Peyer's patch (tissue), 4 donors: ENCODE results near the gene ADAP1. TPM values are rescaled to one million over a fixed set of nuclear protein-coding genes. Genes with fewer than 3 reads are reported as not detected.
A peak's percentile ranks its signal among the peaks of the same experiment; 100 is the strongest.

Experiments used
- DNase-seq, 3 donors: peaks; one replicate each; pipeline ENCODE4 v3.0.0-alpha.2; 2017 to 2019
- H3K27ac ChIP-seq, 4 donors: fragments of 200-600 bp; sonication (generic); one replicate each; pipeline ENCODE4 v1.5.1; 2016 to 2019
- H3K27me3 ChIP-seq, 2 donors: fragments of 200-600 bp; sonication (generic); one replicate each; pipeline ENCODE4 v1.5.1; 2019
- H3K36me3 ChIP-seq, 3 donors: fragments of 200-600 bp; sonication (generic); one replicate each; pipeline ENCODE4 v1.5.1; 2016 to 2019
- H3K4me1 ChIP-seq, 4 donors: fragments of 200-600 bp; sonication (generic); one replicate each; pipeline ENCODE4 v1.5.1; 2016 to 2019
- H3K4me3 ChIP-seq, 4 donors: fragments of 200-600 bp; sonication (generic); 1 replicate in 3 of 4; 2 replicates in 1 of 4; pipeline ENCODE4 v1.5.1; 2016 to 2019; ENCODE audit warnings: mild to moderate bottlenecking in 1 of 4
- H3K9me3 ChIP-seq, 4 donors: fragments of 200-600 bp; sonication (generic); one replicate each; pipeline ENCODE4 v1.5.1; 2016 to 2019; ENCODE audit warnings: mild to moderate bottlenecking in 1 of 4
- CTCF ChIP-seq, 6 experiments: fragments of 450-650 bp in 4 of 6; fragments of 200-600 bp in 2 of 6; sonication (generic) in 1 of 6; IDR thresholded peaks; one replicate each; pipeline ENCODE4 v1.5.1; 2017 to 2019; ENCODE audit warnings: antibody characterized with exemption in 6 of 6, mild to moderate bottlenecking in 3 of 6, moderate library complexity in 1 of 6
- POLR2A ChIP-seq, 2 donors: fragments of 450-650 bp; IDR thresholded peaks; one replicate each; pipeline ENCODE4 v1.5.1; 2017; ENCODE audit warnings: antibody characterized with exemption in 2 of 2, mild to moderate bottlenecking in 2 of 2, moderate library complexity in 2 of 2
- total RNA-seq, 4 donors: library from RNA; depleted of rRNA; stranded (reverse); fragments of >200 nt; gene quantifications; one replicate each; pipeline ENCODE4 v1.1.0, GENCODE V29; 2016

ADAP1 gene
- total RNA-seq, 4 donors from 2014 or later, result 102 to 146 (median 133) TPM

DNA sequence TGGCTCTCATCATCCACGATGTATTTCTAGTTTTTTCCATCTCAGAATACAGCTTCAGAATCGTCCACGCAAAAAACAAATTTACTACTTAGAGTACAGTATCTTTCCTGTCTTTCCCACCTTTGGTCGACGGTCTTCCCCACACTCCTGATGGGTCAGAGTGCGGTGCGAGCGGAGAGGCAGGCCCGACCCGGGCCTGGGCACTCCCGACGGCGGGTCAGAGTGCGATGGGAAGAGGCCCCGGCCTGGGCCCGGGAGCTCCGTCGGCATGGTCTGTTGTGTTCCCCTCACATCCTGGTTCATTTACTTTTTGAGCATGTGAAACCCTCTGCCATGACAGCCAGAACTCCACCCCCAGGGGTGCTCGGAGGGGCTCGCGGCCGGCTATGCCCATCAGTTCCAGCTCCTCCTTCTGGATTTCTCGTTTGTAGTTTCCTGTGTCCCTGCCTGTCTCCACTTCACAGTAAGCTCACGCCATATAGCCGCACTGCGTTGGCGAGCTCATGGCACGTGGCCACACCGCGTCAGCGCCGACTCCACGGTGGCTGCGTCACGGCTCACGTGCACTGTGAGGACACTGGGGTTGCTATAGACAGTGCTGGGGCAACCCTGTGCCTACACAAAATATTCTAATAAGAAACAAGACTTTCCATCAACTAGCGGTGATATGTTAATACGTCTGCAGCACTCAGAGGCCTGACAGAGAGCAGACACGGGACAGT is 13.0 kb upstream of the ADAP1 start:
- Histone ChIP-seq H3K27me3 (no peaks in the 10 kb centered on the region), H3K4me1 (peaks cover 0 to 30% (median 15%) of the 10 kb centered on the region in 4 donors), H3K4me3 (no peak overlapping the region), H3K36me3 (peaks cover 0 to 60% (median 0%) of the 10 kb centered on the region in 3 donors), H3K27ac (no peak overlapping the region), H3K9me3 (no peaks in the 10 kb centered on the region)
- TF ChIP-seq CTCF (IDR thresholded peaks at IDR 0.05) (no peak), POLR2A (IDR thresholded peaks at IDR 0.05) (no peak)
- no peak for DNase-seq

GRCh38 chr7:966291-967069 is 12.0 kb upstream of the ADAP1 start:
- Histone ChIP-seq H3K27ac (no peak overlapping the region), H3K9me3 (no peaks in the 10 kb centered on the region), H3K4me1 (peaks cover 0 to 27% (median 15%) of the 10 kb centered on the region in 4 donors), H3K4me3 (no peak overlapping the region), H3K27me3 (no peaks in the 10 kb centered on the region), H3K36me3 (peaks cover 0 to 50% (median 0%) of the 10 kb centered on the region in 3 donors)
- no peak for DNase-seq
- TF ChIP-seq POLR2A (IDR thresholded peaks at IDR 0.05) (no peak), CTCF (IDR thresholded peaks at IDR 0.05) (no peak)

- Histone ChIP-seq H3K4me1 (peaks cover 0 to 27% (median 15%) of the 10 kb centered on the region in 4 donors), H3K27me3 (no peaks in the 10 kb centered on the region), H3K36me3 (peaks cover 0 to 32% (median 0%) of the 10 kb centered on the region in 3 donors), H3K27ac (peak overlapping the region in 2 of 4 donors; percentile 25 to 76), H3K4me3 (no peak overlapping the region), H3K9me3 (no peaks in the 10 kb centered on the region)
- peak in 1 of 3 donors; percentile 49 for DNase-seq
- TF ChIP-seq CTCF (IDR thresholded peaks at IDR 0.05), result peak in 1 of 6 experiments; percentile 9
- no peak for TF ChIP-seq POLR2A (IDR thresholded peaks at IDR 0.05)
Measured at GRCh38 chr7:964401-965231, 10.1 kb upstream of the ADAP1 start.

DNA sequence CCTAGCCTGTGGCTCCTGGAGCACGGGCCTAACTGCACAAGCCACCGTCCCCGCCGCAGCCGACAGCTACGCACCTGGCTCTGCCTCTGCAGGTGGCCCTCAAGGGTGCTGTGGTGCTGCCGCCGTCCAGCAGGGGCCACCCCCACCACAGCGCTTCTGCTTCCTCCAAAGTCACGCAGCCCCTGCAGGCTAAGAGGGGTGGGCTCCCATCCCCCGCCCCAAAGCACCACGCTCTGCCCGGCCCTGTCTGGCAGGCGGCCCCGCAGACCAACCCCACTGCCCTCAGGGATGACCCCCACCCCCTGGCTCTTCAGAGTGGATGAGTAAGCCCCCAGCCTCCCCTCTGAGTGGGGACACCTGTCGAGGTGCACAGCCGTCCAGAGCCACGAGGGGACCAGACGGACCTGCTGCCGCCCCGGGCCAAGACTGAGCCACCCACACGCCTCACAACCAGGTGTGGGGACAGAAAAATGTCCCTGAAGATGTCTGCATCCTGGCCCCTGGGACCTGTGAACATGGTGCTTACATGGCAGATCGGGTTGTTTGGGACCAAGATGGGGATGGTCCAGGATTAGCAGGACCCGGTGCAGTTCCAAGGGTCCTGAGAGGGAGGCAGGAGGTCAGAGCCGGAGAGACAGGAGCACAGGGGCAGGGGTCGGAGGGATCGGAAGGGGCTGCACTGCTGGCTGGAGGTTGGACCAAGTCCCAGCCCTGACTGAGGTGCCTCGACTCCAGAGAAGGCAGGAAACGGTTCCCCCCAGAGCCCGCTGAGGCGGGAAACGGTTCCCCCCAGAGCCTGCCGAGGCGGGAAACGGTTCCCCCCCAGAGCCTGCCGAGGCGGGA is 9.0 kb upstream of the ADAP1 start:
- no peak overlapping the region for H3K27ac ChIP-seq
- H3K4me3 ChIP-seq, result peak overlapping the region in 1 of 4 donors; percentile 12
- peaks cover 0 to 20% (median 0%) of the 10 kb centered on the region in 3 donors for H3K36me3 ChIP-seq
- peak; percentile 48 to 66 (median 50) for DNase-seq
- peak in 2 of 6 experiments; percentile 22 to 41 for TF ChIP-seq CTCF (IDR thresholded peaks at IDR 0.05)
- no peak for TF ChIP-seq POLR2A (IDR thresholded peaks at IDR 0.05)
- no peaks in the 10 kb centered on the region for H3K27me3 ChIP-seq
- H3K9me3 ChIP-seq, result no peaks in the 10 kb centered on the region
- H3K4me1 ChIP-seq, result peaks cover 0 to 27% (median 15%) of the 10 kb centered on the region in 4 donors
